Measurements from ENCODE around the gene KLF12. TPM values are rescaled to one million over a fixed set of nuclear protein-coding genes. Genes with fewer than 3 reads are reported as not detected.

The KLF12 gene
- total RNA-seq, 2 experiments from 2014 or later: 69.5 to 74.7 TPM

DNA sequence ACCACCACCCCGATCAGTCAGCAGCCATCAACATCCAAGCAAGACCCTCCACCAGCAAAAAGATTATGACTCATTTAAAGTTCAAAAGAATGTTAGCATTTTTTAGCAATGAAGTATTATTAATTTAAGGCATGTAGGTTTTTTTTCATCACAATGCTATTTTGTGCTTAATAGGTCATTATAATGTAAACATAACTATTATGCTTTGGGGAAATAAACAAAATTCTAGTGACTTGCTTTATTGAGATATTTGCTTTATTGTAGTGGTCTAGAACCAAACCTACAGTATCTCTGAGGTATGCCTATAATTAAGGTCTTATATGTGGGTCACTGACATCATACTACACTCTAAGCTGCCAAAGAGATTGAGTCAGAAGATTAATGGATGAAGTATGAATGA, 20.0 kb downstream of the KLF12 start:
- Histone ChIP-seq H3K27ac (ENCODE audit: low read depth in 1 of 2, low read length in 2 of 2) (no peak overlapping the region), H3K27me3 (ENCODE audit: control insufficient read depth in 1 of 2, insufficient read depth in 2 of 2, low read length in 2 of 2) (no peaks in the 10 kb centered on the region), H3K4me3 (ENCODE audit: low read length) (no peak overlapping the region), H3K9me3 (ENCODE audit: control insufficient read depth in 1 of 2, insufficient read depth in 1 of 2, low read length in 2 of 2) (peaks cover 4 to 15% of the 10 kb centered on the region in 2 experiments), H3K36me3 (ENCODE audit: insufficient read depth, low read length) (peaks cover 1% of the 10 kb centered on the region), H3K4me1 (ENCODE audit: insufficient read depth, low read length) (peaks cover 21% of the 10 kb centered on the region)
- ChIA-PET POLR2A (no interaction called here), CTCF (interaction anchor here (1.9 kb wide), 1 partner anchor 173 kb away, joined by 7 read pairs; no protein-coding TSS in a partner anchor)
- ATAC-seq (ENCODE audit: poor library complexity) (no peak), DNase-seq (no peak)
- intact Hi-C loops (cut with DNase I, micrococcal nuclease): no loop called here
- H3K4me3 Mint-ChIP-seq: no peak overlapping the region
- no peak for TF ChIP-seq CTCF (IDR thresholded peaks at IDR 0.05)
- H3K27me3 Mint-ChIP-seq: no peaks in the 10 kb centered on the region
- peaks cover 10% of the 10 kb centered on the region for H3K9me3 Mint-ChIP-seq
- peaks cover 62% of the 10 kb centered on the region for H3K36me3 Mint-ChIP-seq (ENCODE audit: low read depth)
- H3K27ac Mint-ChIP-seq: peak overlapping the region; percentile 9
- peaks cover 79% of the 10 kb centered on the region for H3K4me1 Mint-ChIP-seq (ENCODE audit: low read depth)

- H3K4me3 Mint-ChIP-seq: no peak overlapping the region
- H3K4me1 ChIP-seq (ENCODE audit: insufficient read depth, low read length): peaks cover 21% of the 10 kb centered on the region
- POLR2A ChIA-PET: interaction anchor here (0.6 to 1.0 kb wide), 3 partner anchors 16 to 331 kb away, joined by 3 read pairs; no protein-coding TSS in a partner anchor
Measured at GRCh38 chr13:74111901-74112824, 22.0 kb downstream of the KLF12 start.

GRCh38 chr13:74111399-74111798, 22.8 kb downstream of the KLF12 start:
- Mint-ChIP-seq H3K27ac (no peak overlapping the region), H3K4me1 (ENCODE audit: low read depth) (peaks cover 84% of the 10 kb centered on the region), H3K27me3 (no peaks in the 10 kb centered on the region), H3K36me3 (ENCODE audit: low read depth) (peaks cover 39% of the 10 kb centered on the region), H3K9me3 (peaks cover 3% of the 10 kb centered on the region), H3K4me3 (no peak overlapping the region)
- Histone ChIP-seq H3K4me3 (ENCODE audit: low read length) (no peak overlapping the region), H3K9me3 (ENCODE audit: control insufficient read depth in 1 of 2, insufficient read depth in 1 of 2, low read length in 2 of 2) (no peaks in the 10 kb centered on the region), H3K27ac (ENCODE audit: low read depth in 1 of 2, low read length in 2 of 2) (no peak overlapping the region), H3K36me3 (ENCODE audit: insufficient read depth, low read length) (no peaks in the 10 kb centered on the region), H3K27me3 (ENCODE audit: control insufficient read depth in 1 of 2, insufficient read depth in 2 of 2, low read length in 2 of 2) (no peaks in the 10 kb centered on the region), H3K4me1 (ENCODE audit: insufficient read depth, low read length) (peaks cover 21% of the 10 kb centered on the region)
- ChIA-PET CTCF (no interaction called here), POLR2A (interaction anchor here (0.6 to 1.0 kb wide), 2 partner anchors 16 to 97 kb away, joined by 3 read pairs; no protein-coding TSS in a partner anchor)
- no peak for ATAC-seq (ENCODE audit: poor library complexity)
- no peak for TF ChIP-seq CTCF (IDR thresholded peaks at IDR 0.05)
- intact Hi-C loops (cut with DNase I, micrococcal nuclease): no loop called here
- DNase-seq: no peak

More at GRCh38 chr13:74111901-74112824, 22.0 kb downstream of the KLF12 start:
- Mint-ChIP-seq H3K27me3 (no peaks in the 10 kb centered on the region), H3K9me3 (peaks cover 3% of the 10 kb centered on the region), H3K36me3 (ENCODE audit: low read depth) (peaks cover 46% of the 10 kb centered on the region), H3K27ac (peak overlapping the region; percentile 9), H3K4me1 (ENCODE audit: low read depth) (peaks cover 85% of the 10 kb centered on the region)
- CTCF ChIA-PET: no interaction called here
- TF ChIP-seq CTCF (IDR thresholded peaks at IDR 0.05): no peak
- no peak for ATAC-seq (ENCODE audit: poor library complexity)
- H3K4me3 ChIP-seq (ENCODE audit: low read length): no peak overlapping the region
- no peak for DNase-seq
- no peaks in the 10 kb centered on the region for H3K9me3 ChIP-seq (ENCODE audit: control insufficient read depth in 1 of 2, insufficient read depth in 1 of 2, low read length in 2 of 2)
- no peaks in the 10 kb centered on the region for H3K36me3 ChIP-seq (ENCODE audit: insufficient read depth, low read length)
- intact Hi-C loops (cut with DNase I, micrococcal nuclease): loop anchor here in 1 of 2 experiments (2.0 kb wide), 1 partner anchor 21 kb away; no protein-coding TSS in a partner anchor
- H3K27me3 ChIP-seq (ENCODE audit: control insufficient read depth in 1 of 2, insufficient read depth in 2 of 2, low read length in 2 of 2): no peaks in the 10 kb centered on the region
- H3K27ac ChIP-seq (ENCODE audit: low read depth in 1 of 2, low read length in 2 of 2): no peak overlapping the region

Data from CD4-positive, alpha-beta T cell (primary cell).